ENCODE measurements around the gene CD38.

Gene CD38

DNA sequence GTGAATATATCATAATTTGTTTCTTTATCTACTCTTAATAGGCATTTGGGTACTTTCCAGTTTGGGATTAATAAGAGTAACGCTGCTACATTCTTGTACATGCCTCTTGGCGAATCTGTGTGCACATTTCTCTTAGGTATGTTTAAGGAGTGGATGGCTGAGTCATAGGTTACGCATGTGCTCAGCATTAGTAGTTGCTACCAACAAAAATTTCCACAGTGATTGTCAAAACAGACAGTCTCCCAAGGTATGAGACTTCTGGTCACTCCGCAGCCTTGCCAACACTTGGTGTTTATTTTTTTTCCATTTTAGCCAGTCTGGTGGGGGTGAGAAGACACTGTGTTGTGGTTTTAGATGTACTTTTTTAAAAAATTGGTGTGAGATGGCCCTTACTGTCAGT lies 115.8 kb downstream of the CD38 start:
- TF ChIP-seq, protein P1, sequence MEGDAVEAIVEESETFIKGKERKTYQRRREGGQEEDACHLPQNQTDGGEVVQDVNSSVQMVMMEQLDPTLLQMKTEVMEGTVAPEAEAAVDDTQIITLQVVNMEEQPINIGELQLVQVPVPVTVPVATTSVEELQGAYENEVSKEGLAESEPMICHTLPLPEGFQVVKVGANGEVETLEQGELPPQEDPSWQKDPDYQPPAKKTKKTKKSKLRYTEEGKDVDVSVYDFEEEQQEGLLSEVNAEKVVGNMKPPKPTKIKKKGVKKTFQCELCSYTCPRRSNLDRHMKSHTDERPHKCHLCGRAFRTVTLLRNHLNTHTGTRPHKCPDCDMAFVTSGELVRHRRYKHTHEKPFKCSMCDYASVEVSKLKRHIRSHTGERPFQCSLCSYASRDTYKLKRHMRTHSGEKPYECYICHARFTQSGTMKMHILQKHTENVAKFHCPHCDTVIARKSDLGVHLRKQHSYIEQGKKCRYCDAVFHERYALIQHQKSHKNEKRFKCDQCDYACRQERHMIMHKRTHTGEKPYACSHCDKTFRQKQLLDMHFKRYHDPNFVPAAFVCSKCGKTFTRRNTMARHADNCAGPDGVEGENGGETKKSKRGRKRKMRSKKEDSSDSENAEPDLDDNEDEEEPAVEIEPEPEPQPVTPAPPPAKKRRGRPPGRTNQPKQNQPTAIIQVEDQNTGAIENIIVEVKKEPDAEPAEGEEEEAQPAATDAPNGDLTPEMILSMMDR (IDR thresholded peaks at IDR 0.05): no peak

DNA sequence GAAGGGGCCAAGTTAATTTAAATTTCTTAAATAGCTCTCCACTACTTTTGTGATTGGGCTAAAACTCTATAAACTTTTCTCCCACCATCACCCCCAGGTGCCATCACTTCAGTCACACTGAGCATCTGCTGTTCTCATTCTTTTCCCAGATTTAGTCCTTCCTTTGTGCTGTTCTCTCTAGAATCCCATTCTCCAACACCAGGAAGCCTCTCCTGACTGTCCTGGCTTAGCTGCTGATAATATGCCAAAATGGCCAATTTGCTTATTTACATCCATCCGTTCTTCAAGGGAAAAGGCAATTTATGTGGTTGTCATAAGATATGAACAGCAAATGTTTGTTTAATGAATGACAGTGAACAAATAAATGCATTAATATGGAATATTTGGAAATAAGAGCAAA lies 116.3 kb downstream of the CD38 start:
- TF ChIP-seq, protein P1 (IDR thresholded peaks at IDR 0.05): no peak

DNA sequence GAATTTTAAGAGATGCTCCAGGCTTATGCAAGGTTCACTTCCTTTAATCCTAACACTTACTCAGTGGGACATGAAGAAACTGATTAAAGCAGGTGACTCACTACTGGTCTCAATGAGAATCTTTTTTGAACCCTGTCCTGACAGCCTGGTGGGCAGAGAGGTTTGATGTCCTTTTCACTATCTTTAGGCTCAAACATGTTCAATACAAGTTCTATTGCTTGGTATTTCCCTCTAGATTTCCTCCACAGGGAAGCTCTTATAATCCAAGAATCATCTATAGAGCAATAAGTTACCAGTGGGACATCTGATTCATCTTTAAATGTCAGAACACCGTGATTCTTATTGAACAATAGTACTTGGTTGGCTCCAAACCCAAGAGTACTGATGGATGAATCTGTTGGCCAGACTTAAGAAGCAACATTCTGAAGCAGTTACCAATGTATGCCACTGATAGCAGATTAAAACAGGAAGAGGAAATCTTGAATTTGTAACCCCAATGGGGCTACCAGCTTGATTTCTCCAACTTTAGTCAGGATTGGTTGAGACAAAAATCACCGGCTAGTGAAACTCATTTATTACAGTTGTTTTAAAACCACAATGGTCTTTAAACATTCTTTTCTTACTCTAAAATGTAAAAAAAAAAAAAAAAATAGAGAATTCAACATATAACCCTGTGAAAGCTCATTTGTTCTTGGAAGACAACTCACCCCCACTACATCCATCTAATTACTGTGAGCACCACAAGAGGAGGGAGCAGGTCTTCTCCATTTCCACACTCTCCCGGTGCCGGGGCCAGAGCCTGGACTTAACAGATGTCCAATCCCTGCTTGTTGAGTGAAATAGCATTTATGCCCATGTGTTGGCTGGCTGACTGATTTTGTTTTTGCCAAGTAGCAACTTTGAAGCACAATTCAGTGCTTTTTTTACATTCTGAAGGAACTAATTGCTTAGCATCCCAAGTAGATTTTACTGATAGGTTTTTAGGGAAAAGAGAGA lies 117.1 kb downstream of the CD38 start:
- TF ChIP-seq, protein P1 (IDR thresholded peaks at IDR 0.05): no peak

DNA sequence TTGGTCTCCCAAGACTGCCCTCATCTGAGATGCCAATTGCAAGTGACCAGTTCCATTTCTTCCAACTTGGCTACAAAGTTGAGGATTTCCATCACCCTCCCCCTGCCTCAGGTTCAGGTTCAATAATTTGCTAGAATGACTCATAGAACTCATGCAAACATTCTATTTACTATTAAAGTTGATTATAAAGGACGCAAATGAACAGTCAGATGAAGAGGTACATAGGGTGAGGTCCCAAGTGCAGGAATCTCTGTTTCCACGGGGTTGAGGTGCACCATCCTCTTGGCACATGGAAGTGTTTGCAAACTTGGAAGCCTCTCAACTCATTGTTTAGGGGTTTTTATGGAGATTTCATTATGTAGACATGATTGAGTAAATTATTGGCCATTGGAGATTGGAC lies 119.4 kb downstream of the CD38 start:
- TF ChIP-seq, protein P1 (IDR thresholded peaks at IDR 0.05): no peak

DNA sequence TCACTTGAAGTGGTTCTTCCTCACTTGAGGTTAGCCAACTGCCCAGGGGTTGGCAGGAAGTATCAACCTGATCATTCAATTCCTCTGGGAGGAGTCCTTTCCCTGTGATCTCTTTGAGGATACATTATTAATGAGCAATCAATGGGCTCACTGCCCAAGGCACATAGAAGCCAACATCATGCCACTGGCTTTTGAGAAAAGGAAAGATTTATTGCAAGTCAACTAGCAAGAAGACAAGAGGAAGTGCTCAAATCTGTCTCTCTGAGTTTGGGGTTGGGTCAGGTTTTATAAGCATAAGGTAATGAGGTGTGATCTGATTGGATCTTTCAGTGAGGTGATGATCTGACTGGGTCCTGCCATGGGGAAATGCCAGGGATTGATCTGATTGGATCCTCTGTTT lies 120.8 kb downstream of the CD38 start:
- TF ChIP-seq, protein P1 (IDR thresholded peaks at IDR 0.05): no peak

DNA sequence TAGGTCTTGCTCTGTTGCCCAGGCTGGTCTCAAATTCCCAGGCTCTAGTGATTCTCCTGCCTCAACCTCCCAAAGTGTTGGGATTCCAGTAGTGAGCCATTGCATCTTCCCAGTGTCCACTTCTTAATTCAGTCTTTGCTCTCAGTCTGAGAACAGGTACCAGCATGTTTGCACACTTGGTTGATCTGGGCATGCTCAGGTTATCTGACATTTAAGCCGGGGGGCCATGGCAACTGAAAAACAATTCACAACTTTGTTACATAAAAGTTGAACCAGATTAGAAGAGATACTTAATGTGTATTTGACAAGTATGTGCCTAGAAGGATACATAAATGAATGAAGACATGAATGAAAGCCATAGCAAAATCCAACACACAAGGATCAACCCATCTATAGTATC lies 121.4 kb downstream of the CD38 start:
- TF ChIP-seq, protein P1 (IDR thresholded peaks at IDR 0.05): no peak

DNA sequence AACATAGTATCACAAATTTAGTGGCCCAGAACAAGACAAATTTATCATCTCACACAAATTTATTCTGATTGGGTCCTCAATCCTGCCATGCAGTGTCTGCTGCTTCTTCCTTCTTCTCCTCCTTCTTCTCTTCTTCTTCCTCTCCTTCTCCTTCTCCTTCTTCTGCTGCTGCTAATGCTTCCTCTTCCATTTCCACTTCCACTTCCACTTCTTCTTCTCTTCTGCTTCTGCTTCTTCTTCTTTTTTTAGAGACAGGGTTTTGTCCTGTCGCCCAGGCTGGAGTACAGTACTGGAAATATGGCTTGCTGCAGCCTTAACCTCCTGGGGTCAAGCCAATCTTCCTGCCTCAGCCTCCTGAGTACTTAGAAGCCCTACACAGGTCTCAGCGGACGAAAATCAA lies 122.9 kb downstream of the CD38 start:
- TF ChIP-seq, protein P1 (IDR thresholded peaks at IDR 0.05): no peak
